ENCODE data around the gene INTS15. TPM values are rescaled to one million over a fixed set of nuclear protein-coding genes. Genes with fewer than 3 reads are reported as not detected.

The INTS15 gene
- total RNA-seq, 1 donor from 2014 or later = 36.0 TPM

DNA sequence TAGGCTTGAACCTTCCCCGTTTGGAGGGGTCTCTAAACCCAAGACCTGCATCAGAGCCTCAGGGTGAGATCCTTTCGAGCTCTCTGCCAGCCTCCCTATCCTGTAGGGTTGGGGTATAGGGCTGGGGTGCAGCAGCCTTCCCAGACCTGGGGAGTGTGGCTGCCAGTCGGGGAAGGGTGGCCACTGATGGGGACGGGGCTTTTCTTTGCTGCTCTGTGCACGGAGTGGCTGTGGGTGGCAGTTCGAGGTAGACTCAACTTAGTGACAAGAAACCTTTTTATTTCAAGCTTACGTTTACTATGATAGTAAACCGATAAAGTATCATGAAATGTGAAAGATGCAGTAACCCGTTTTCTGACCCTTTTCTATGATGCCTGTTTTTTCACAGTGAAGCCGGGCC lies 60.3 kb downstream of the INTS15 start:
- no peak overlapping the region for H3K4me3 ChIP-seq (ENCODE audit: low read depth, low read length)
- H3K27me3 ChIP-seq (ENCODE audit: control insufficient read depth, insufficient read depth, low read length) = no peaks in the 10 kb centered on the region
- no peak for DNase-seq (ENCODE audit: low read depth)
- TF ChIP-seq, protein P1, sequence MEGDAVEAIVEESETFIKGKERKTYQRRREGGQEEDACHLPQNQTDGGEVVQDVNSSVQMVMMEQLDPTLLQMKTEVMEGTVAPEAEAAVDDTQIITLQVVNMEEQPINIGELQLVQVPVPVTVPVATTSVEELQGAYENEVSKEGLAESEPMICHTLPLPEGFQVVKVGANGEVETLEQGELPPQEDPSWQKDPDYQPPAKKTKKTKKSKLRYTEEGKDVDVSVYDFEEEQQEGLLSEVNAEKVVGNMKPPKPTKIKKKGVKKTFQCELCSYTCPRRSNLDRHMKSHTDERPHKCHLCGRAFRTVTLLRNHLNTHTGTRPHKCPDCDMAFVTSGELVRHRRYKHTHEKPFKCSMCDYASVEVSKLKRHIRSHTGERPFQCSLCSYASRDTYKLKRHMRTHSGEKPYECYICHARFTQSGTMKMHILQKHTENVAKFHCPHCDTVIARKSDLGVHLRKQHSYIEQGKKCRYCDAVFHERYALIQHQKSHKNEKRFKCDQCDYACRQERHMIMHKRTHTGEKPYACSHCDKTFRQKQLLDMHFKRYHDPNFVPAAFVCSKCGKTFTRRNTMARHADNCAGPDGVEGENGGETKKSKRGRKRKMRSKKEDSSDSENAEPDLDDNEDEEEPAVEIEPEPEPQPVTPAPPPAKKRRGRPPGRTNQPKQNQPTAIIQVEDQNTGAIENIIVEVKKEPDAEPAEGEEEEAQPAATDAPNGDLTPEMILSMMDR (IDR thresholded peaks at IDR 0.05; ENCODE audit: insufficient read depth, low read length, poor library complexity, severe bottlenecking) = no peak
- H3K36me3 ChIP-seq (ENCODE audit: control insufficient read depth, insufficient read depth, low read length) = peaks cover 4% of the 10 kb centered on the region

DNA sequence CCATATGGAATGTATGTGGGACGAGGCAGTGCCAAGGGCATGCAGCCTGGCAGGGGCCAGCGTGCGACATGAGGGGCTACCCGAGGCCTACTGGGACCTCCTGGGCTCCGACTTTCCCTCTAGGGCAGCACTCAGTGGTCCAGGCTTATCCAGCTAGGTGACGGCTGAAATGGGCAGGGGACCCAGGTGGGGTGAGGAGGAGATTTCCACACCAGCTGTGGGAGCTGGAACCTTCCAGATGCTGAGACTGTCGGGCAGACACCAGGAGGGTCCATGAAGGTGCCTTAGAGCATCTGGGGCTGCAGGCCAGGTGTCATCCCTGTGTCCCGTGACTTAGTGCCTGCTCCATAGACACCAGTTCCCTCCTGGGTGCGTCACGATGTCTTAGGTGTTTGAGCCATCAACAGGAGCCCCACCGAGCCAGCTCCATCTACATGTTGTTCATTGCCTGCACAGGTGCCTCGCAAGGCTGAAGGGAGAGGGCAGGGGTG lies 60.7 kb downstream of the INTS15 start:
- DNase-seq (ENCODE audit: low read depth) = no peak
- H3K4me3 ChIP-seq (ENCODE audit: low read depth, low read length) = no peak overlapping the region
- H3K27me3 ChIP-seq (ENCODE audit: control insufficient read depth, insufficient read depth, low read length) = no peaks in the 10 kb centered on the region
- TF ChIP-seq, protein P1 (IDR thresholded peaks at IDR 0.05; ENCODE audit: insufficient read depth, low read length, poor library complexity, severe bottlenecking) = no peak
- H3K36me3 ChIP-seq (ENCODE audit: control insufficient read depth, insufficient read depth, low read length) = peaks cover 5% of the 10 kb centered on the region

DNA sequence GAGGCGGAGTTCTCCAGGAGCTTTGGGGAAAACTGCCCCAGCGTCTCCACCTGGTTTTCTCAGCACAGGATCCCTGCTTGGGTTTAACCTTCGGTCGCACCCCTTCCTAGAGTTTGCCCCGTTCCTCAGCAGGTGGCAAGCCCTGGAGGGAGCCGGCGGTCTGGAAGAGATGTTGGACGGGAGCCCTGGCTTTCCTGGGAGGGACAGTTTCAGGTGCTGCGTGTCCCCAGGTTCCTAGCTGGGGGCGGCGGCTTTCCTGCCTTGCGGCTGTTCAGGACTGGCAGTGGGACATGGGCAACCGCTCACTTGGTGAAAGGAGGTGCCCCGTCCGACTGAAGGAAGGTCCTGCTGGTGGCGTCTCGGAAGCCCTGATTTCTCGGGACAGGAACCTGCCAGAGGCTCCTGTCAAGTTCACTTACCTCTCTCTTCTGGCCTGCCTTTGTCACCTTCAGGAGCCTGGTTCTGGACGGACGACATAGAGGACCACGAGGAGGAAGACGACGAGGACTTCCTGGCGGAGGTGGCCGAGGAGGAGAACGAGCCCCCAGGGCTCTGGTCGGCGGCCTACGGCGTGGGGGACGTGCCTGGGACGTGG lies 62.1 kb downstream of the INTS15 start:
- TF ChIP-seq, protein P1 (IDR thresholded peaks at IDR 0.05; ENCODE audit: insufficient read depth, low read length, poor library complexity, severe bottlenecking) = no peak
- peaks cover 4% of the 10 kb centered on the region for H3K36me3 ChIP-seq (ENCODE audit: control insufficient read depth, insufficient read depth, low read length)
- no peak overlapping the region for H3K4me3 ChIP-seq (ENCODE audit: low read depth, low read length)
- no peak for DNase-seq (ENCODE audit: low read depth)
- H3K27me3 ChIP-seq (ENCODE audit: control insufficient read depth, insufficient read depth, low read length) = no peaks in the 10 kb centered on the region

DNA sequence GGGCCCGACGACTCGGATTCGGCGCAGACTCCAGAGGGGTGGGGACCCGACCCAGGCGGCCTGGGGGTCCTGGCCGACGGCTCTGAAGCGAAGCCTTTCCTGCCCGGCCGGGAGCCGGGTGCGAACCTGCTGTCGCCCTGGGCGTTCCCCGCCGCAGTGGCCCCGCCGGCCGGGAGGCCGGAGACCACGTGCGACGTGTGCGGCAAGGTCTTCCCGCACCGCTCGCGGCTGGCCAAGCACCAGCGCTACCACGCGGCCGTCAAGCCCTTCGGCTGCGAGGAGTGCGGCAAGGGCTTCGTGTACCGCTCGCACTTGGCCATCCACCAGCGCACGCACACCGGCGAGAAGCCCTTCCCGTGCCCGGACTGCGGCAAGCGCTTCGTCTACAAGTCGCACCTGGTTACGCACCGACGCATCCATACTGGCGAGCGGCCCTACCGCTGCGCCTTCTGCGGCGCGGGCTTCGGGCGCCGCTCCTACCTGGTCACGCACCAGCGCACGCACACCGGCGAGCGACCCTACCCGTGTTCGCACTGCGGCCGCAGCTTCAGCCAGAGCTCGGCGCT lies 62.7 kb downstream of the INTS15 start:
- no peak overlapping the region for H3K4me3 ChIP-seq (ENCODE audit: low read depth, low read length)
- TF ChIP-seq, protein P1 (IDR thresholded peaks at IDR 0.05; ENCODE audit: insufficient read depth, low read length, poor library complexity, severe bottlenecking) = no peak
- DNase-seq (ENCODE audit: low read depth) = no peak
- H3K27me3 ChIP-seq (ENCODE audit: control insufficient read depth, insufficient read depth, low read length) = no peaks in the 10 kb centered on the region
- H3K36me3 ChIP-seq (ENCODE audit: control insufficient read depth, insufficient read depth, low read length) = peaks cover 4% of the 10 kb centered on the region

DNA sequence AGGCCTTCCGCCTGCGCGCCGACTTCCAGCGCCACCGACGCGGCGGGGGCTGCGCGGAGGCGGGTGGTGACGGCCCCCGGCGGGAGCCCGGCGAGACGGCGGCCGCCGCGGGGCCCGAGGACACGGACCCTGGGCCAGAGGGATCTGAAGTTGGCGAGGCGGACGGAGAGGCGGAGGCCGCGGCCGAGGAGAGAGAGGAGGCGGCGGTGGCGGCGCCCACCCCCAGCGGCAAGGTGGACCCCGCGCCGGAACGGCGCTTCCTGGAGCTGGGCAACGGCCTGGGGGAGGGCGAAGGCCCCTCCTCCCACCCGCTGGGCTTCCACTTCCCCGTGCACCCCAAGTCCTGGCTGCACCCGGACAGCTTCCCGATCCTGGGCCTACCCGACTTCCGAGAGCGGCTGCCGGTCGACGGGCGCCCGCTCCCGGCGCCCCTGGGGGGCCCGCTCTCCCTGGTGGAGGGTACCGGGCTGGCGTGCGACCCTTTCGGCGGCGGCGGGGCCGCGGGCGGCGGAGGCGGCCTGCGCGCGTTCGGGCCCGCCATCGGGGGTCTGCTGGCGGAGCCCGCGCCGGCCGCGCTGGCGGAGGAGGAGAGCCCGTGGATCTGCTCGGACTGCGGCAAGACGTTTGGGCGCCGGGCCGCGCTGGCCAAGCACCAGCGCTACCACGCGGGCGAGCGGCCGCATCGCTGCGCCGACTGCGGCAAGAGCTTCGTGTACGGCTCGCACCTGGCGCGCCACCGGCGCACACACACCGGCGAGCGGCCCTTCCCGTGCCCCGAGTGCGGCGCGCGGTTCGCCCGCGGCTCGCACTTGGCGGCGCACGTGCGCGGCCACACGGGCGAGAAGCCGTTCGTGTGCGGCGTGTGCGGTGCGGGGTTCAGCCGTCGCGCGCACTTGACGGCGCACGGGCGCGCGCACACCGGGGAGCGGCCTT lies 63.5 kb downstream of the INTS15 start:
- no peak overlapping the region for H3K4me3 ChIP-seq (ENCODE audit: low read depth, low read length)
- no peaks in the 10 kb centered on the region for H3K27me3 ChIP-seq (ENCODE audit: control insufficient read depth, insufficient read depth, low read length)
- peaks cover 4% of the 10 kb centered on the region for H3K36me3 ChIP-seq (ENCODE audit: control insufficient read depth, insufficient read depth, low read length)
- TF ChIP-seq, protein P1 (IDR thresholded peaks at IDR 0.05; ENCODE audit: insufficient read depth, low read length, poor library complexity, severe bottlenecking) = no peak
- DNase-seq (ENCODE audit: low read depth) = no peak
